ENCODE data around the gene ZNF701. TPM values are rescaled to one million over a fixed set of nuclear protein-coding genes. Genes with fewer than 3 reads are reported as not detected.
"Not testable (repeated sequence)": the region's sequence is repeated elsewhere in the genome, so short reads cannot be mapped to it uniquely, and the experiment has no call there.

Gene ZNF701
- total and polyA plus RNA-seq, 2 of the 8 experiments (the other 6 are each of a cell fraction or from before 2014, with no cell fraction given), result 4.9 to 18.7 TPM

GRCh38 chr19:52561611-52562010 lies 8.5 kb upstream of the ZNF701 start:
- H3K23me2 ChIP-seq (ENCODE audit: low read depth, low read length); H3K79me1 ChIP-seq (ENCODE audit: low read depth, low read length); H3K9me3 ChIP-seq (ENCODE audit: insufficient read depth in 2 of 2, low read depth in 1 of 2, low read length in 1 of 2); H2BK5ac ChIP-seq (ENCODE audit: low read depth, low read length); H2AFZ ChIP-seq (ENCODE audit: low read length); H3K79me2 ChIP-seq (ENCODE audit: control insufficient read depth in 1 of 2, insufficient read depth in 2 of 2, low read length in 2 of 2); H3K14ac ChIP-seq (ENCODE audit: insufficient read length); H2BK12ac ChIP-seq (ENCODE audit: low read depth, low read length); H3K27ac ChIP-seq (ENCODE audit: low read depth, low read length); H3K56ac ChIP-seq (replicated peaks; ENCODE audit: insufficient read length, low read depth, low read length); H2BK15ac ChIP-seq (ENCODE audit: low read length); H3K9ac ChIP-seq (replicated peaks in 1 of 4; ENCODE audit: extremely low read depth in 1 of 4, low read depth in 3 of 4, low read length in 3 of 4); H4K8ac ChIP-seq (ENCODE audit: extremely low read depth, insufficient read depth, low read length); FAIRE-seq; H3K4me2 ChIP-seq (ENCODE audit: insufficient read depth in 1 of 2, low read depth in 2 of 2, low read length in 2 of 2); H2BK120ac ChIP-seq (replicated peaks; ENCODE audit: low read depth, low read length); H3K4me3 ChIP-seq (ENCODE audit: extremely low read depth in 1 of 4, insufficient read depth in 2 of 4, low read depth in 3 of 4, low read length in 4 of 4); H2AK5ac ChIP-seq (ENCODE audit: low read depth, low read length); H4K20me1 ChIP-seq (replicated peaks in 1 of 2; ENCODE audit: control insufficient read depth in 1 of 2, insufficient read depth in 2 of 2, low read length in 2 of 2); H4K5ac ChIP-seq (ENCODE audit: insufficient read length, low read depth, low read length); POLR2A ChIA-PET (ENCODE audit: partially characterized antibody); H3K23ac ChIP-seq (ENCODE audit: insufficient read length); H4K91ac ChIP-seq (replicated peaks; ENCODE audit: insufficient read length, low read length); H3K27me3 ChIP-seq (replicated peaks in 1 of 4; ENCODE audit: control insufficient read depth in 3 of 4, extremely low read depth in 1 of 4, insufficient read depth in 3 of 4, low read length in 3 of 4); H3K36me3 ChIP-seq (ENCODE audit: control insufficient read depth in 2 of 4, insufficient read depth in 4 of 4, low read length in 3 of 4); H2BK20ac ChIP-seq (ENCODE audit: low read length); CTCF ChIA-PET (ENCODE audit: partially characterized antibody); H3K18ac ChIP-seq (ENCODE audit: extremely low read depth, low read length); DNase-seq (ENCODE audit: low read depth in 1 of 2, low spot score in 2 of 2); H3K4ac ChIP-seq (replicated peaks; ENCODE audit: insufficient read length, low read depth, low read length): not testable (repeated sequence)
- WGBS, 2 experiments (ENCODE audit: extremely low coverage in 1 of 2, insufficient coverage in 1 of 2, insufficient read length in 1 of 2, insufficient replicate concordance in 2 of 2, low coverage in 1 of 2, low lambda C conversion rate in 2 of 2, missing lambda C conversion rate in 1 of 2), result 85% methylated on average over 8 of the region's 8 CpGs; no CpG with 5 or more reads in 1 of the 2 experiments
- H3K4me1 ChIP-seq (replicated peaks in 1 of 4; ENCODE audit: control insufficient read depth in 3 of 4, insufficient read depth in 4 of 4, low read length in 3 of 4), result peaks cover 0 to 12% (median 4%) of the 10 kb centered on the region in 4 experiments; a peak in 3 of 7 replicates
